Loucy (cell line): ENCODE measurements around the gene GPRC5A.

ENCODE experiments used
- H2AFZ ChIP-seq: fragments of 200-600 bp; sonication (generic); 2 replicates; pipeline ENCODE4 v1.6.0; 2016; ENCODE audit warnings: antibody characterized with exemption, mild to moderate bottlenecking, low read length, moderate library complexity
- H3F3A ChIP-seq: fragments of 200-600 bp; 2 replicates; pipeline ENCODE4 v1.6.0; 2016; ENCODE audit warnings: antibody characterized with exemption, low read depth, mild to moderate bottlenecking
- H3K27me3 ChIP-seq: fragments of 200-600 bp; sonication (generic); 2 replicates; pipeline ENCODE4 v1.6.1; 2014; ENCODE audit warnings: low read length, mild to moderate bottlenecking; ENCODE audit not compliant: insufficient read depth, poor library complexity, severe bottlenecking
- H3K36me3 ChIP-seq: fragments of 200-600 bp; sonication (generic); 2 replicates; pipeline ENCODE4 v1.6.1; 2016; ENCODE audit warnings: low read length; ENCODE audit not compliant: insufficient read depth
- H3K4me1 ChIP-seq: fragments of 200-600 bp; sonication (generic); 2 replicates; pipeline ENCODE4 v1.5.1; 2014; ENCODE audit warnings: low read length, mild to moderate bottlenecking; ENCODE audit not compliant: insufficient read depth, poor library complexity, severe bottlenecking
- H3K4me2 ChIP-seq: fragments of 200-600 bp; sonication (generic); 2 replicates; pipeline ENCODE4 v1.6.0; 2014; ENCODE audit warnings: antibody characterized with exemption, low read length, low read depth, mild to moderate bottlenecking; ENCODE audit not compliant: poor library complexity, severe bottlenecking
- H3K4me3 ChIP-seq: fragments of 200-600 bp; sonication (generic); 2 replicates; pipeline ENCODE4 v1.5.1; 2014; ENCODE audit warnings: low read length, mild to moderate bottlenecking, mixed read lengths; ENCODE audit not compliant: poor library complexity, severe bottlenecking
- H3K79me2 ChIP-seq: fragments of 200-600 bp; sonication (generic); 2 replicates; pipeline ENCODE4 v1.6.1; 2014; ENCODE audit warnings: low read length; ENCODE audit not compliant: insufficient read depth
- H3K9ac ChIP-seq: fragments of 200-600 bp; sonication (generic); 2 replicates; pipeline ENCODE4 v1.6.0; 2014; ENCODE audit warnings: mild to moderate bottlenecking, low read depth, low read length, moderate library complexity; ENCODE audit not compliant: poor library complexity, severe bottlenecking
- H3K9me2 ChIP-seq: fragments of 200-600 bp; sonication (generic); replicated peaks from 2 replicates; pipeline ENCODE4 v1.6.1; 2016; ENCODE audit warnings: low read depth, low read length, mixed read lengths
- H3K9me3 ChIP-seq: fragments of 200-600 bp; sonication (generic); 2 replicates; pipeline ENCODE4 v1.6.1; 2014; ENCODE audit warnings: mild to moderate bottlenecking, antibody characterized with exemption, low read length, low read depth; ENCODE audit not compliant: insufficient read depth
- H4K20me1 ChIP-seq: fragments of 200-600 bp; sonication (generic); 2 replicates; pipeline ENCODE4 v1.6.0; 2014; ENCODE audit warnings: antibody characterized with exemption, low read length, mild to moderate bottlenecking; ENCODE audit not compliant: insufficient read depth, poor library complexity, severe bottlenecking
- EZH2phosphoT487 ChIP-seq: fragments of 200-600 bp; IDR thresholded peaks from 2 replicates; pipeline ENCODE4 v1.6.1; 2018; ENCODE audit warnings: antibody characterized with exemption, mild to moderate bottlenecking, moderate library complexity, borderline replicate concordance
- TF ChIP-seq, protein P1 (sequence below): fragments of 200-600 bp; sonication (generic); conservative IDR thresholded peaks from 2 replicates; pipeline ENCODE4 v1.5.1; 2014; ENCODE audit warnings: mild to moderate bottlenecking, antibody characterized with exemption, low read length

The GPRC5A gene

DNA sequence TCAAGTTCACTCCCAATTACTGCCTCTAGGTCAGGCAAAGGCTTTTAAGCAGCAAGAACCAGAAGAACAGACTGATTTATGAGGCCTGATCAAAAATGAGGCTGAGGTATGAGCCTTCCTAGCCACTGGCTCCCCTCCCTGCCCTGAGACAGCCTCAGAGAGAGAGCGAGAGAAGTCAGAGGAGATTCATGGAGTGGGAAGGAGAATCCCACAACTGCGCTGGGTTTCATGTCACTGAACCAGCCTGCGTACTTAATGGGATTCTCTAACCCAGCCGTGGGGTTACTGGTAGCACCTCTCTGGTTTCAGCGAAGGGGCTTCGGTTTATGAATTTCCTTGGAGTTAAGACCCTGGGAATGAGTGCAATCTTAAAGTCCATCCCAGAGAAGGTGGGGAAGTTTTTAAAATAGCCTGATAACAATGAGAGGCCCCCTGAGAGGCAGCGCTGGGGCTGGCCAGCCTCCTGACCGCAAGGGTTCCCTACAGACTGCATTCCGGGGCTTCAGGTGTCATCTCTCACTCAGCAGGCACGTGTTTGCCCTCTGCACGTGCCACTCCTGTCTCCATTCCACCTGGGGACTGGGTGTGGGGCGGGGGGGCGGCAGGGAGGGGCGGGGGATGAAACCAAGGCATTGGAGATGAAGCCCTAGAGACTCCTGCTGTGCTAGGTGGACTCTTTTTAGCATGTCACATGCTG, 6.1 kb upstream of the GPRC5A start:
- Histone ChIP-seq H3K36me3 (no peaks in the 10 kb centered on the region), H3K4me2 (no peak overlapping the region), H2AFZ (no peak overlapping the region), H3K9me3 (no peaks in the 10 kb centered on the region), H3K9ac (no peak overlapping the region), H3K4me1 (no peaks in the 10 kb centered on the region), H3F3A (no peaks in the 10 kb centered on the region), H4K20me1 (no peaks in the 10 kb centered on the region), H3K9me2 (no peaks in the 10 kb centered on the region), H3K27me3 (no peaks in the 10 kb centered on the region), H3K79me2 (no peaks in the 10 kb centered on the region), H3K4me3 (no peak overlapping the region)
- TF ChIP-seq, protein P1, sequence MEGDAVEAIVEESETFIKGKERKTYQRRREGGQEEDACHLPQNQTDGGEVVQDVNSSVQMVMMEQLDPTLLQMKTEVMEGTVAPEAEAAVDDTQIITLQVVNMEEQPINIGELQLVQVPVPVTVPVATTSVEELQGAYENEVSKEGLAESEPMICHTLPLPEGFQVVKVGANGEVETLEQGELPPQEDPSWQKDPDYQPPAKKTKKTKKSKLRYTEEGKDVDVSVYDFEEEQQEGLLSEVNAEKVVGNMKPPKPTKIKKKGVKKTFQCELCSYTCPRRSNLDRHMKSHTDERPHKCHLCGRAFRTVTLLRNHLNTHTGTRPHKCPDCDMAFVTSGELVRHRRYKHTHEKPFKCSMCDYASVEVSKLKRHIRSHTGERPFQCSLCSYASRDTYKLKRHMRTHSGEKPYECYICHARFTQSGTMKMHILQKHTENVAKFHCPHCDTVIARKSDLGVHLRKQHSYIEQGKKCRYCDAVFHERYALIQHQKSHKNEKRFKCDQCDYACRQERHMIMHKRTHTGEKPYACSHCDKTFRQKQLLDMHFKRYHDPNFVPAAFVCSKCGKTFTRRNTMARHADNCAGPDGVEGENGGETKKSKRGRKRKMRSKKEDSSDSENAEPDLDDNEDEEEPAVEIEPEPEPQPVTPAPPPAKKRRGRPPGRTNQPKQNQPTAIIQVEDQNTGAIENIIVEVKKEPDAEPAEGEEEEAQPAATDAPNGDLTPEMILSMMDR, result no peak
- no peak for TF ChIP-seq EZH2phosphoT487

DNA sequence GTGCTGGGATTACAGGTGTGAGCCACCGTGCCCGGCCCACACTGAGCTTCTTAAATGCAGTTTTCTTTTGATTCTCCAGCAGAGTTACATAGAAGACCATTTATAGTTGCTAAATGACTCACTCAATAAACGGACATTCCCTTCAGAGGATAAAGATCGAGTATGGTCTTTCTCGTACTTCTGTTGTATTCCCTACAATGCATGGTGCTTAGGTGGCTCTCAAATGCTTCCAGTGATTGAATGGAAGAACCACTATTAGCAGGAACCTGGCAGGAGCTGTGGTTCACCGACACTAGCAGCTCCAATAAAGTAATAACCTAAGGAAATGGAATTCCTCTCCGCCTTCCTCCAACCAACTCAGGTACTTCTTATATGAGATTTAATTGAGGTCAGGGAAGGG, 3.9 kb upstream of the GPRC5A start:
- Histone ChIP-seq H3K4me3 (no peak overlapping the region), H3K9me3 (no peaks in the 10 kb centered on the region), H2AFZ (no peak overlapping the region), H3F3A (no peaks in the 10 kb centered on the region), H3K9ac (no peak overlapping the region), H4K20me1 (no peaks in the 10 kb centered on the region), H3K4me2 (no peak overlapping the region), H3K4me1 (no peaks in the 10 kb centered on the region), H3K79me2 (no peaks in the 10 kb centered on the region), H3K9me2 (no peaks in the 10 kb centered on the region), H3K27me3 (no peaks in the 10 kb centered on the region), H3K36me3 (no peaks in the 10 kb centered on the region)
- TF ChIP-seq, protein P1, result no peak
- TF ChIP-seq EZH2phosphoT487, result no peak

DNA sequence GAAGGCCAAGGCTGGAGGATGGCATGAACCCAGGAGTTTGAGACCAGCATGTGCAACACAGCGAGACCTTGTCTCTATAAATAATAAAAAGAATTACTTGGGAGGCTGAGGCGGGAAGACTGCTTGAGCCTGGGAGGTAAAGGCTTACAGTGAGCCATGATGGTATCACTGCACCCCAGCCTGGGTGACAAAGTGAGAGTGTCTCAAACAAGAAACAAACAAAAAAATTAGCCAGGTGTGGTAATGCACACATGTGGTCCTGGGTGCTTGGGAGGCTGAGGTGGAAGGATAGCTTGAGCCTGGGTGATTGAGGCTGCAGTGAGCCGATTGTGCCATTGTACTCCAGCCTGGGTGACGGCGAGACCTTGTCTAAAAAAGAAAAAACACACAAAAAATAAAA, 1.7 kb upstream of the GPRC5A start:
- TF ChIP-seq EZH2phosphoT487, result no peak
- TF ChIP-seq, protein P1, result no peak
- H3K9me2 ChIP-seq, result no peaks in the 10 kb centered on the region
- no peaks in the 10 kb centered on the region for H3K9me3 ChIP-seq
- H3F3A ChIP-seq, result no peaks in the 10 kb centered on the region
- no peaks in the 10 kb centered on the region for H3K4me1 ChIP-seq
- H3K27me3 ChIP-seq, result no peaks in the 10 kb centered on the region
- H2AFZ ChIP-seq, result no peak overlapping the region
- no peaks in the 10 kb centered on the region for H3K36me3 ChIP-seq
- no peaks in the 10 kb centered on the region for H3K79me2 ChIP-seq
- H3K4me2 ChIP-seq, result no peak overlapping the region
- no peak overlapping the region for H3K9ac ChIP-seq
- no peaks in the 10 kb centered on the region for H4K20me1 ChIP-seq
- H3K4me3 ChIP-seq, result no peak overlapping the region
